Neural progenitor cell (in vitro differentiated cells): ENCODE results near the gene ETV2. TPM values are rescaled to one million over a fixed set of nuclear protein-coding genes. Genes with fewer than 3 reads are reported as not detected.

Source experiments
- DNase-seq: peaks from one replicate; pipeline ENCODE4 v3.0.0-alpha.2; 2016; ENCODE audit warnings: low spot score
- H2AFZ ChIP-seq: fragments of 200-600 bp; sonication (generic); replicated peaks from 2 replicates; pipeline ENCODE4 v1.6.1; 2016; ENCODE audit warnings: antibody characterized with exemption
- H3F3A ChIP-seq: fragments of 200-600 bp; sonication (generic); 2 replicates; pipeline ENCODE4 v1.6.1; 2016; ENCODE audit warnings: antibody characterized with exemption, low read depth
- H3K27ac ChIP-seq: fragments of 200-600 bp; sonication (generic); 2 replicates; pipeline ENCODE4 v1.5.1; 2016; ENCODE audit warnings: mild to moderate bottlenecking
- H3K27me3 ChIP-seq: fragments of 200-600 bp; sonication (generic); 2 replicates; pipeline ENCODE4 v1.6.1; 2016; ENCODE audit warnings: mild to moderate bottlenecking, moderate library complexity
- H3K36me3 ChIP-seq: fragments of 200-600 bp; sonication (generic); 2 replicates; pipeline ENCODE4 v1.5.1; 2016
- H3K4me1 ChIP-seq: fragments of 200-600 bp; sonication (generic); 2 replicates; pipeline ENCODE4 v1.6.1; 2016; ENCODE audit warnings: mixed run types
- H3K4me2 ChIP-seq: fragments of 200-600 bp; sonication (generic); 2 replicates; pipeline ENCODE4 v1.6.1; 2016
- H3K4me3 ChIP-seq: fragments of 200-600 bp; sonication (generic); 2 replicates; pipeline ENCODE4 v1.5.1; 2016
- H3K79me2 ChIP-seq: fragments of 200-600 bp; sonication (generic); 2 replicates; pipeline ENCODE4 v1.6.1; 2016; ENCODE audit warnings: low read depth
- H3K9ac ChIP-seq: fragments of 200-600 bp; sonication (generic); 2 replicates; pipeline ENCODE4 v1.6.1; 2016
- H3K9me3 ChIP-seq: fragments of 200-600 bp; sonication (generic); 2 replicates; pipeline ENCODE4 v1.5.1; 2016; ENCODE audit warnings: low read depth
- H4K20me1 ChIP-seq: fragments of 200-600 bp; sonication (generic); 2 replicates; pipeline ENCODE4 v1.6.1; 2016; ENCODE audit warnings: low read depth
- H3K27ac Mint-ChIP-seq: 3 replicates; pipeline ENCODE4 v1.8.0; 2021; ENCODE audit warnings: mixed read lengths
- H3K27me3 Mint-ChIP-seq: 2 replicates; pipeline ENCODE4 v1.8.0; 2022; ENCODE audit warnings: low read depth, mild to moderate bottlenecking, inconsistent platforms, moderate library complexity, mixed read lengths; ENCODE audit not compliant: insufficient read depth
- H3K36me3 Mint-ChIP-seq: 3 replicates; pipeline ENCODE4 v1.8.0; 2021; ENCODE audit warnings: mixed read lengths
- H3K4me1 Mint-ChIP-seq: 3 replicates; pipeline ENCODE4 v1.8.0; 2021; ENCODE audit warnings: mixed read lengths
- H3K4me3 Mint-ChIP-seq: 3 replicates; pipeline ENCODE4 v1.8.0; 2021; ENCODE audit warnings: mild to moderate bottlenecking, moderate library complexity, mixed read lengths
- H3K9me3 Mint-ChIP-seq: 3 replicates; pipeline ENCODE4 v1.8.0; 2020; ENCODE audit warnings: mixed read lengths
- CTCF ChIP-seq: fragments of 200-600 bp; sonication (generic); IDR thresholded peaks from 2 replicates; pipeline ENCODE4 v1.5.1; 2017; ENCODE audit warnings: antibody characterized with exemption, mild to moderate bottlenecking
- EZH2 ChIP-seq: fragments of 200-600 bp; sonication (generic); IDR thresholded peaks from 2 replicates; pipeline ENCODE4 v1.6.1; 2017; ENCODE audit warnings: antibody characterized with exemption, mild to moderate bottlenecking, moderate library complexity
- EZH2phosphoT487 ChIP-seq: fragments of 200-600 bp; sonication (generic); IDR thresholded peaks from 2 replicates; pipeline ENCODE4 v1.6.1; 2017; ENCODE audit warnings: antibody characterized with exemption
- total RNA-seq: library from RNA; depleted of rRNA; stranded (reverse); fragments of >200 nt; gene quantifications from 2 replicates; pipeline ENCODE4 v1.2.3, GENCODE V29; 2015; ENCODE audit warnings: low replicate concordance

The ETV2 gene
- total RNA-seq, 1 donor from 2014 or later = not detected

GRCh38 chr19:35670686-35671085 lies 29.1 kb downstream of the ETV2 start:
- Histone ChIP-seq H3K9me3 (no peaks in the 10 kb centered on the region), H4K20me1 (no peaks in the 10 kb centered on the region), H3K9ac (no peak overlapping the region), H2AFZ (no peak overlapping the region), H3K27ac (no peak overlapping the region), H3K4me1 (no peaks in the 10 kb centered on the region), H3K36me3 (no peaks in the 10 kb centered on the region), H3K79me2 (no peaks in the 10 kb centered on the region), H3K4me2 (no peak overlapping the region), H3K27me3 (peaks cover 44% of the 10 kb centered on the region), H3K4me3 (no peak overlapping the region), H3F3A (peaks cover 11% of the 10 kb centered on the region)
- DNase-seq = no peak
- Mint-ChIP-seq H3K36me3 (no peaks in the 10 kb centered on the region), H3K9me3 (no peaks in the 10 kb centered on the region), H3K27ac (no peak overlapping the region), H3K27me3 (peaks cover 28% of the 10 kb centered on the region), H3K4me1 (peaks cover 2% of the 10 kb centered on the region), H3K4me3 (no peak overlapping the region)
- TF ChIP-seq CTCF (no peak), EZH2phosphoT487 (no peak), EZH2 (no peak)

GRCh38 chr19:35671818-35672217 lies 30.3 kb downstream of the ETV2 start:
- Mint-ChIP-seq H3K27me3 (peaks cover 32% of the 10 kb centered on the region), H3K4me3 (peak overlapping the region; percentile 2), H3K36me3 (no peaks in the 10 kb centered on the region), H3K27ac (no peak overlapping the region), H3K9me3 (no peaks in the 10 kb centered on the region), H3K4me1 (peaks cover 2% of the 10 kb centered on the region)
- Histone ChIP-seq H3K27me3 (peaks cover 44% of the 10 kb centered on the region), H3K9ac (no peak overlapping the region), H3K27ac (no peak overlapping the region), H3K79me2 (no peaks in the 10 kb centered on the region), H3K9me3 (no peaks in the 10 kb centered on the region), H3K4me3 (no peak overlapping the region), H4K20me1 (no peaks in the 10 kb centered on the region), H3K4me2 (no peak overlapping the region), H3F3A (peaks cover 11% of the 10 kb centered on the region), H3K4me1 (no peaks in the 10 kb centered on the region), H2AFZ (no peak overlapping the region), H3K36me3 (no peaks in the 10 kb centered on the region)
- DNase-seq = no peak
- no peak for TF ChIP-seq CTCF
- TF ChIP-seq EZH2phosphoT487 = no peak

- Histone ChIP-seq H3K36me3 (no peaks in the 10 kb centered on the region), H3K4me1 (no peaks in the 10 kb centered on the region), H3F3A (peaks cover 11% of the 10 kb centered on the region), H3K27me3 (peaks cover 44% of the 10 kb centered on the region), H3K4me2 (peak overlapping the region; percentile 94), H3K9me3 (no peaks in the 10 kb centered on the region), H3K79me2 (no peaks in the 10 kb centered on the region), H4K20me1 (no peaks in the 10 kb centered on the region), H3K27ac (no peak overlapping the region), H3K4me3 (peak overlapping the region; percentile 71), H3K9ac (no peak overlapping the region), H2AFZ (peak overlapping the region; percentile 100)
- peaks cover 2% of the 10 kb centered on the region for H3K4me1 Mint-ChIP-seq
- no peaks in the 10 kb centered on the region for H3K36me3 Mint-ChIP-seq
- peaks cover 32% of the 10 kb centered on the region for H3K27me3 Mint-ChIP-seq
- peak overlapping the region; percentile 79 for H3K4me3 Mint-ChIP-seq
- no peak overlapping the region for H3K27ac Mint-ChIP-seq
- DNase-seq = peak; percentile 66
- H3K9me3 Mint-ChIP-seq = no peaks in the 10 kb centered on the region
- no peak for TF ChIP-seq EZH2phosphoT487
- no peak for TF ChIP-seq EZH2
- no peak for TF ChIP-seq CTCF
Measured at GRCh38 chr19:35673121-35673804, 31.7 kb downstream of the ETV2 start.
